IMR-90 (cell line): ENCODE measurements around the gene PLCH2. TPM values are rescaled to one million over a fixed set of nuclear protein-coding genes. Genes with fewer than 3 reads are reported as not detected.

Experiments used
- ELK1 ChIP-seq: fragments of 150-350 bp; IDR thresholded peaks from 2 replicates; pipeline ENCODE4 v1.6.1; 2016; ENCODE audit warnings: low read depth, mild to moderate bottlenecking, low read length, moderate library complexity, borderline replicate concordance
- MAFK ChIP-seq: IDR thresholded peaks from 2 replicates; pipeline ENCODE4 v1.6.1; 2012; ENCODE audit warnings: low read depth, low read length, improper control_type of control experiment
- RFX5 ChIP-seq: IDR thresholded peaks from 2 replicates; pipeline ENCODE4 v1.8.0; 2012; ENCODE audit warnings: low read depth, mild to moderate bottlenecking, low read length, moderate library complexity
- polyA plus RNA-seq, 3 experiments: library from polyadenylated mRNA; depleted of rRNA; stranded (reverse); fragments of >200 nt; gene quantifications; 2 replicates each; pipeline ENCODE4 v1.2.3, GENCODE V29; 2012; ENCODE audit warnings: low replicate concordance in 1 of 3
- total RNA-seq: library from RNA; depleted of rRNA; stranded (reverse); fragments of >200 nt; gene quantifications from 2 replicates; pipeline ENCODE4 v1.2.3, GENCODE V29; 2012

PLCH2 gene
- total and polyA plus RNA-seq, 2 of the 4 experiments (the other 2 are of a cell fraction) = 0.18 to 1.9 TPM

DNA sequence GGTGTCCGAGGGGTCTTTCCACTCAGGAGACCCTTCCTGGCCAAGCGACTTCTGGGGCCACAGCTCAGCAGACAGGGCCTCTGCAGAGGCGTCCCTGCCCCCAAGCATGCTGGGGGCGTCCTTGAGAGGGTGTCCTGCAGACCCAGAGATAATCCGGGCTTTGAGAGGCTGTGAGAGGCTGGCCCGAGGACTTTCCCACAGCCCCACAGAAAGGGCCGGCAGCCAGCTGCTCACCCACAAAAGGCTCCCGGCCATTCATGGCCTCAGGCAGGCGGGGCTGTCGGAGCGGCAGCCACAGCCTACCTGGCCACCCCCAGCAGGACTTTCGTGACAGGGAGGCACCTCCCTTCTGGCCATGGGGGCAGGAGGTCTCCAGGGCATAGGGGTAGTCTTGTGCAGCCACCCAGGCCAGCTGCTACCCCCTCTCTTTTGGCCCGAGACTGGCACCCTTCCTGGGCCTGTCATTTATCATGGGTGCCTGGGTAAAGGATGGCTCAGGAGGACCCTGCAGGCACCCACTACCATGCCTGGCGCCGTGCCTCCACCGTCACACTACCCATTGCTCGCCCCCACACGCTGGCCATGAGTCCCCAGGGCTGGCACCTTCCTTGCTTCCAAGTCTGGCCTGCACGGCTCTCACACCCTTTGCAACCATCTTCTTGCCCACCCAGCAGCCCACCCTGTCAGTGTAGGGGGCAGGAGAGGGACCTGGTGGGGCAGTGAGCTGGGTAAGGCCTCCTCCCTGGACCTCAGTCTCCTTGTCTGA, 69.0 kb downstream of the PLCH2 start (continued):
- no peak for TF ChIP-seq RFX5
- TF ChIP-seq ELK1 = no peak
- TF ChIP-seq MAFK = no peak
